HG03521 (cell line): ENCODE data around the gene EVI5.
"Not testable (repeated sequence)": the region's sequence is repeated elsewhere in the genome, so short reads cannot be mapped to it uniquely, and the experiment has no call there.

Source experiments
- ATAC-seq: cut with Tn5 transposase; IDR thresholded peaks from one replicate; pipeline ENCODE4 v1.9.1; 2021; ENCODE audit warnings: mild to moderate bottlenecking, moderate library complexity; ENCODE audit not compliant: unreplicated experiment

Gene EVI5

GRCh38 chr1:92527670-92528069 lies 257.2 kb downstream of the EVI5 start:
- ATAC-seq = no peak

GRCh38 chr1:92524944-92525590 lies 259.8 kb downstream of the EVI5 start:
- ATAC-seq = not testable (repeated sequence)

GRCh38 chr1:92519043-92519442 lies 265.9 kb downstream of the EVI5 start:
- no peak for ATAC-seq

GRCh38 chr1:92516574-92516973 lies 268.3 kb downstream of the EVI5 start:
- ATAC-seq = no peak

GRCh38 chr1:92515796-92516201 lies 269.1 kb downstream of the EVI5 start:
- ATAC-seq = no peak

GRCh38 chr1:92511541-92511940 lies 273.4 kb downstream of the EVI5 start:
- ATAC-seq = peak; percentile 77

GRCh38 chr1:92509619-92510018 lies 275.3 kb downstream of the EVI5 start:
- no peak for ATAC-seq

GRCh38 chr1:92505015-92505692 lies 279.8 kb downstream of the EVI5 start:
- no peak for ATAC-seq

- ATAC-seq = no peak
Measured at GRCh38 chr1:92504291-92505014, 280.5 kb downstream of the EVI5 start.

GRCh38 chr1:92503926-92504285 lies 281.0 kb downstream of the EVI5 start:
- no peak for ATAC-seq

- ATAC-seq = no peak
Measured at GRCh38 chr1:92503043-92503925, 281.6 kb downstream of the EVI5 start.

GRCh38 chr1:92502247-92502646 lies 282.7 kb downstream of the EVI5 start:
- ATAC-seq = peak; percentile 46

GRCh38 chr1:92500552-92500951 lies 284.4 kb downstream of the EVI5 start:
- no peak for ATAC-seq

GRCh38 chr1:92495392-92496063 lies 289.4 kb downstream of the EVI5 start:
- no peak for ATAC-seq

GRCh38 chr1:92494485-92495141 lies 290.3 kb downstream of the EVI5 start:
- no peak for ATAC-seq

GRCh38 chr1:92493139-92493538 lies 291.8 kb downstream of the EVI5 start:
- ATAC-seq = no peak

- ATAC-seq = no peak
Measured at GRCh38 chr1:92488832-92489231, 296.1 kb downstream of the EVI5 start.

GRCh38 chr1:92488416-92488815 lies 296.5 kb downstream of the EVI5 start:
- ATAC-seq = no peak

GRCh38 chr1:92487078-92487605 lies 297.8 kb downstream of the EVI5 start:
- no peak for ATAC-seq
